DMS114 treated with DMSO at 0.1 percent for 48 hours (cell line): ENCODE measurements around the gene TXNDC5.
"Not testable (repeated sequence)": the region's sequence is repeated elsewhere in the genome, so short reads cannot be mapped to it uniquely, and the experiment has no call there.

Experiments used
- DNase-seq: peaks from one replicate; lab custom pipeline; 2025; ENCODE audit not compliant: unreplicated experiment; lab: John Stamatoyannopoulos, UW

TXNDC5 gene

GRCh38 chr6:7897461-7898192 is 13.0 kb downstream of the TXNDC5 start:
- no peak for DNase-seq

GRCh38 chr6:7896465-7896987 is 14.1 kb downstream of the TXNDC5 start:
- no peak for DNase-seq

- DNase-seq, result no peak
These were observed 15.5 kb downstream of the TXNDC5 start for GRCh38 chr6:7895125-7895423.

- no peak for DNase-seq
These were observed 16.1 kb downstream of the TXNDC5 start for GRCh38 chr6:7894262-7895124.

GRCh38 chr6:7893342-7893741 is 17.2 kb downstream of the TXNDC5 start:
- DNase-seq, result no peak

GRCh38 chr6:7892367-7892766 is 18.2 kb downstream of the TXNDC5 start:
- not testable (repeated sequence) for DNase-seq

- no peak for DNase-seq
These were observed 19.3 kb downstream of the TXNDC5 start for GRCh38 chr6:7891078-7891872.

GRCh38 chr6:7888587-7889357 is 21.8 kb downstream of the TXNDC5 start:
- no peak for DNase-seq

GRCh38 chr6:7887278-7887991 is 23.2 kb downstream of the TXNDC5 start:
- no peak for DNase-seq

GRCh38 chr6:7886132-7886531 is 24.5 kb downstream of the TXNDC5 start:
- no peak for DNase-seq

- DNase-seq, result no peak
These were observed 27.2 kb downstream of the TXNDC5 start for GRCh38 chr6:7883381-7883780.

- no peak for DNase-seq
These were observed 27.9 kb downstream of the TXNDC5 start for GRCh38 chr6:7882505-7883257.

GRCh38 chr6:7881765-7882500 is 28.7 kb downstream of the TXNDC5 start:
- no peak for DNase-seq

GRCh38 chr6:7880718-7881107 is 29.9 kb downstream of the TXNDC5 start:
- no peak for DNase-seq

- no peak for DNase-seq
These were observed 30.4 kb downstream of the TXNDC5 start for GRCh38 chr6:7879980-7880717.

GRCh38 chr6:7879579-7879978 is 31.0 kb downstream of the TXNDC5 start:
- DNase-seq, result no peak

- no peak for DNase-seq
These were observed 31.5 kb downstream of the TXNDC5 start for GRCh38 chr6:7879043-7879442.

GRCh38 chr6:7878401-7878964 is 32.1 kb downstream of the TXNDC5 start:
- DNase-seq, result no peak
